Mammary epithelial cell (primary cell): Measurements from ENCODE around the gene OLAH.

Experiments used
- CTCF ChIP-seq, 2 donors: IDR thresholded peaks in 1 of 2; conservative IDR thresholded peaks in 1 of 2; 2 replicates each; pipeline ENCODE4 v1.5.1; 2011 to 2012; ENCODE audit warnings: inconsistent platforms in 2 of 2, low read length in 2 of 2, mild to moderate bottlenecking in 2 of 2, control low read depth in 1 of 2, low read depth in 1 of 2; ENCODE audit not compliant: insufficient read depth in 1 of 2; ENCODE audit errors: extremely low read depth in 1 of 2
- EZH2 ChIP-seq: IDR thresholded peaks from 2 replicates; pipeline ENCODE4 v1.6.1; 2012; ENCODE audit warnings: low read length, inconsistent platforms, borderline replicate concordance

DNA sequence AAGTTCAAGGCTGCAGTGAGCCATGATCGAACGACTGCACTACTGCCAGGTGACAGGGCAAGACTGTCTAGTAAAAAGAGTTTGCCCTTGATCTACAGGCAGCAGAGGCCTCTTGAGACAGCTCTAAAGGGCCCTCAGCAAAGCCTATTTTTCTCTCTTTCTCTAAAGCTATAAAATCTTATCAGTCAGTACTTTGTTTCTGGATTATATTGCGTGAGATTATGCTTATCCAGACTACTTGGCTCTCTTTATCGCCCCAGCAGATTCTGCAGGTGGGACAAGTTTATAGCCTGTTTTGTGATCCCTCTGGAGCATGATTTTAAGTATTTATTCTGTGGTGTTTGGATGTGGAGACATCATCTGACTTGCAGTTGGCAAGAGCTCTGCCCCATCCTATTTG, 56.1 kb downstream of the OLAH start:
- TF ChIP-seq CTCF (conservative IDR thresholded peaks at IDR 0.05 in 1 of 2, IDR thresholded peaks at IDR 0.05 in 1 of 2; ENCODE audit: extremely low read depth in 1 of 2, insufficient read depth in 1 of 2, low read depth in 1 of 2, low read length in 2 of 2) = no peak
- TF ChIP-seq EZH2 = no peak
